Thoracic aorta (tissue), 2 donors: ENCODE measurements around the gene JADE2. TPM values are rescaled to one million over a fixed set of nuclear protein-coding genes. Genes with fewer than 3 reads are reported as not detected.
"Not testable (repeated sequence)": the region's sequence is repeated elsewhere in the genome, so short reads cannot be mapped to it uniquely, and the experiment has no call there.

Experiments used
- ATAC-seq: fragments of 150-250 bp; one replicate; pipeline ENCODE4 v1.8.0; 2017; ENCODE audit warnings: low read depth; ENCODE audit not compliant: insufficient number of reproducible peaks, low FRiP score
- DNase-seq: peaks from one replicate; pipeline ENCODE4 v3.0.0-alpha.2; 2020; ENCODE audit warnings: low spot score
- H3K27ac ChIP-seq, 2 donors: fragments of 200-600 bp; sonication (generic); 1 replicate in 1 of 2; 2 replicates in 1 of 2; pipeline ENCODE4 v1.5.1; 2016; ENCODE audit warnings: mild to moderate bottlenecking in 2 of 2, moderate library complexity in 2 of 2
- H3K27me3 ChIP-seq: fragments of 200-600 bp; sonication (generic); replicated peaks from 2 replicates; pipeline ENCODE4 v1.6.0; 2016; ENCODE audit warnings: mild to moderate bottlenecking; ENCODE audit not compliant: insufficient read depth
- H3K36me3 ChIP-seq: fragments of 200-600 bp; sonication (generic); one replicate; pipeline ENCODE4 v1.5.1; 2016
- H3K4me1 ChIP-seq, 2 donors: fragments of 200-600 bp; sonication (generic); 1 replicate in 1 of 2; 2 replicates in 1 of 2; pipeline versions ENCODE4 v1.5.1 to v1.6.0; 2016; ENCODE audit warnings: low read depth in 2 of 2, mild to moderate bottlenecking in 1 of 2; ENCODE audit not compliant: control insufficient read depth in 1 of 2
- H3K4me3 ChIP-seq: fragments of 200-600 bp; sonication (generic); 2 replicates; pipeline ENCODE4 v1.5.1; 2016; ENCODE audit warnings: mild to moderate bottlenecking
- H3K9me3 ChIP-seq: fragments of 200-600 bp; sonication (generic); 2 replicates; pipeline ENCODE4 v1.5.1; 2016
- CTCF ChIP-seq: fragments of 200-600 bp; sonication (generic); IDR thresholded peaks from one replicate; pipeline ENCODE4 v1.5.1; 2019; ENCODE audit warnings: antibody characterized with exemption
- total RNA-seq, 2 donors: library from RNA; depleted of rRNA; stranded (reverse); fragments of >200 nt; gene quantifications; one replicate each; pipeline versions ENCODE4 v1.1.0 to v1.2.3, GENCODE V29; 2016

JADE2 gene
- total RNA-seq, 2 donors from 2014 or later, result 54.0 to 81.3 TPM

- peaks cover 3 to 17% of the 10 kb centered on the region in 2 donors for H3K4me1 ChIP-seq
- no peak overlapping the region for H3K4me3 ChIP-seq
- no peaks in the 10 kb centered on the region for H3K36me3 ChIP-seq
- DNase-seq (no peak), ATAC-seq (no peak)
- H3K9me3 ChIP-seq, result no peaks in the 10 kb centered on the region
- no peak overlapping the region for H3K27ac ChIP-seq
- H3K27me3 ChIP-seq, result no peaks in the 10 kb centered on the region
- no peak for TF ChIP-seq CTCF
Observed at GRCh38 chr5:134594336-134594735, 68.9 kb downstream of the JADE2 start.

- no peaks in the 10 kb centered on the region for H3K36me3 ChIP-seq
- no peak overlapping the region for H3K27ac ChIP-seq
Observed at GRCh38 chr5:134594797-134595457, 69.5 kb downstream of the JADE2 start.

GRCh38 chr5:134595458-134595838, 70.0 kb downstream of the JADE2 start:
- H3K4me1 ChIP-seq, result peaks cover 3 to 17% of the 10 kb centered on the region in 2 donors
- no peaks in the 10 kb centered on the region for H3K27me3 ChIP-seq
- DNase-seq (no peak), ATAC-seq (no peak)
- H3K9me3 ChIP-seq, result no peaks in the 10 kb centered on the region
- no peak for TF ChIP-seq CTCF
- no peak overlapping the region for H3K27ac ChIP-seq
- H3K4me3 ChIP-seq, result no peak overlapping the region
- no peaks in the 10 kb centered on the region for H3K36me3 ChIP-seq

More at GRCh38 chr5:134594797-134595457, 69.5 kb downstream of the JADE2 start:
- TF ChIP-seq CTCF, result no peak
- Histone ChIP-seq H3K9me3 (no peaks in the 10 kb centered on the region), H3K4me1 (peaks cover 3 to 17% of the 10 kb centered on the region in 2 donors), H3K4me3 (no peak overlapping the region), H3K27me3 (no peaks in the 10 kb centered on the region)
- ATAC-seq, result no peak
- no peak for DNase-seq

GRCh38 chr5:134599820-134600219, 74.3 kb downstream of the JADE2 start:
- not testable (repeated sequence) for H3K36me3 ChIP-seq, H3K27ac ChIP-seq, ATAC-seq, H3K27me3 ChIP-seq, H3K4me3 ChIP-seq, H3K9me3 ChIP-seq, DNase-seq
- peaks cover 0 to 12% of the 10 kb centered on the region in 2 donors for H3K4me1 ChIP-seq

GRCh38 chr5:134600600-134600999, 75.1 kb downstream of the JADE2 start:
- no peak overlapping the region for H3K27ac ChIP-seq
- no peaks in the 10 kb centered on the region for H3K9me3 ChIP-seq
- no peaks in the 10 kb centered on the region for H3K36me3 ChIP-seq
- no peak overlapping the region for H3K4me3 ChIP-seq
- peaks cover 0 to 12% of the 10 kb centered on the region in 2 donors for H3K4me1 ChIP-seq
- no peak for DNase-seq
- no peaks in the 10 kb centered on the region for H3K27me3 ChIP-seq
- TF ChIP-seq CTCF, result no peak
- ATAC-seq, result no peak

- H3K36me3 ChIP-seq, result peaks cover 9% of the 10 kb centered on the region
- peak overlapping the region in 1 of 2 donors; percentile 44 for H3K27ac ChIP-seq
- H3K4me3 ChIP-seq, result no peak overlapping the region
- no peaks in the 10 kb centered on the region for H3K9me3 ChIP-seq
- peaks cover 0 to 12% of the 10 kb centered on the region in 2 donors for H3K4me1 ChIP-seq
- no peak for DNase-seq
- no peak for ATAC-seq
- TF ChIP-seq CTCF, result no peak
- H3K27me3 ChIP-seq, result no peaks in the 10 kb centered on the region
Observed at GRCh38 chr5:134603059-134603458, 77.6 kb downstream of the JADE2 start.
